ENCODE measurements around the gene WNT2. TPM values are rescaled to one million over a fixed set of nuclear protein-coding genes. Genes with fewer than 3 reads are reported as not detected.
A peak's percentile ranks its signal among the peaks of the same experiment; 100 is the strongest.

The WNT2 gene
- total RNA-seq, 1 donor from 2014 or later, result 0.29 TPM

DNA sequence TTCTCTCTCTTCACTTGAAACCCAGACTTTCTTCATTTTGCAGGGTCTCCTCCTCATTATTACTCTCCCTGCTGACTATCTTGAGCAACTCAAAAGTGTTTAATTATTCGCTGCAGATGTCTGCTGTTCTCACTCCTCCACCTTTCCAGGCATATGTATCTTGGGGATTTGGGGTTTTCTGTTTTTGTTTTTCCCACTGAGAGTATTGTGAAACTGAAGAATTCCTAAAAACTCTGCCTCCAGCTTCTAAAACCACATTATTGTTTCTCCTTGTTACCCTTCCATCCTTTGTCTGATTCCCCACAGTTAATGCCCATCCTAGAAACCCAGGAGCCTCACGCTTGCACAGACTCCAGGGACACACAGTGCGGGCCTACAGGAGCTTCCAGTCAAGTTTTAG lies 51.3 kb downstream of the WNT2 start:
- TF ChIP-seq, protein P1, sequence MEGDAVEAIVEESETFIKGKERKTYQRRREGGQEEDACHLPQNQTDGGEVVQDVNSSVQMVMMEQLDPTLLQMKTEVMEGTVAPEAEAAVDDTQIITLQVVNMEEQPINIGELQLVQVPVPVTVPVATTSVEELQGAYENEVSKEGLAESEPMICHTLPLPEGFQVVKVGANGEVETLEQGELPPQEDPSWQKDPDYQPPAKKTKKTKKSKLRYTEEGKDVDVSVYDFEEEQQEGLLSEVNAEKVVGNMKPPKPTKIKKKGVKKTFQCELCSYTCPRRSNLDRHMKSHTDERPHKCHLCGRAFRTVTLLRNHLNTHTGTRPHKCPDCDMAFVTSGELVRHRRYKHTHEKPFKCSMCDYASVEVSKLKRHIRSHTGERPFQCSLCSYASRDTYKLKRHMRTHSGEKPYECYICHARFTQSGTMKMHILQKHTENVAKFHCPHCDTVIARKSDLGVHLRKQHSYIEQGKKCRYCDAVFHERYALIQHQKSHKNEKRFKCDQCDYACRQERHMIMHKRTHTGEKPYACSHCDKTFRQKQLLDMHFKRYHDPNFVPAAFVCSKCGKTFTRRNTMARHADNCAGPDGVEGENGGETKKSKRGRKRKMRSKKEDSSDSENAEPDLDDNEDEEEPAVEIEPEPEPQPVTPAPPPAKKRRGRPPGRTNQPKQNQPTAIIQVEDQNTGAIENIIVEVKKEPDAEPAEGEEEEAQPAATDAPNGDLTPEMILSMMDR (IDR thresholded peaks at IDR 0.05; ENCODE audit: insufficient read depth, low read length, poor library complexity, severe bottlenecking), result no peak
- no peaks in the 10 kb centered on the region for H3K27me3 ChIP-seq (ENCODE audit: control insufficient read depth, insufficient read depth, low read length)
- H3K36me3 ChIP-seq (ENCODE audit: control insufficient read depth, insufficient read depth, low read length), result no peaks in the 10 kb centered on the region
- H3K4me3 ChIP-seq (ENCODE audit: low read depth, low read length), result no peak overlapping the region
- no peak for DNase-seq (ENCODE audit: low read depth)

DNA sequence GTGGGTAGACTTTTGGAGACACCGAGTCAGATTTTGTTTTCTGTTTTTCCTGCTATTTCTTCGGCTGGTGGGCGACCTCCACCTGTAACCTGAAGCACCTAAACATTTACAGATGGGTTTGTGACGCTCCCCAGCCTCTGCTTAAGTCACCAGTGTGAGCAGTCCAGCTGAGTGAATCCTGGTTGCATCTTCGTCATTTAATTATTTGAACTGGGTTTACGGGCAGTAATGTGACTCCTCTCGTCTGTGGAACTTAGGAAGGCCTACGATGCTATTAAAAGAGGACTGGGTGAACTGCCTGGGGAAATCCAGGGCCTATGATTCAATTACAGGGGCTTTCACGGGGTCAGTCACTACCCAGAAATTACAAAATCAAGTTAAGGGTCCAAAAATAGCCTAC lies 52.5 kb downstream of the WNT2 start:
- H3K36me3 ChIP-seq (ENCODE audit: control insufficient read depth, insufficient read depth, low read length), result no peaks in the 10 kb centered on the region
- TF ChIP-seq, protein P1 (IDR thresholded peaks at IDR 0.05; ENCODE audit: insufficient read depth, low read length, poor library complexity, severe bottlenecking), result no peak
- DNase-seq (ENCODE audit: low read depth), result no peak

DNA sequence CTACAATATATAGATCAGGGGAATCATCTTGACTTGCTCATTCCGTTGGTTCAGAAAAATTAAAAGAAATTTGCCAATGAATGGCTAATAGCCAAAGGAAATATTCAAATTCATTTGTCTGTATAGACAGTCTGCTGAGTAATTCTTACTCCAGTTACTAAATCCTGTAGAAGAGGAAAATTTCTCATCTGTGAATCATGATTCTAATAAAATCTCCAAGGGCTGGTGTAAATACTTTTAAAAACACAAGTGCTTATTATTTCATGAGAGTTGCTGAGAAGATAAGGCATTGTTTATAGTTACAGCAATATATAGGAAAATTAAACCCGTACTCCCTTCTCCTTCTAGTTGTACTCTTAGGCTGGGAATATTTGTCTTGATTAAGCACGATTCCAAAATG lies 53.0 kb downstream of the WNT2 start:
- H3K4me3 ChIP-seq (ENCODE audit: low read depth, low read length), result no peak overlapping the region
- peak; percentile 28 for DNase-seq (ENCODE audit: low read depth)
- no peaks in the 10 kb centered on the region for H3K36me3 ChIP-seq (ENCODE audit: control insufficient read depth, insufficient read depth, low read length)
- TF ChIP-seq, protein P1 (IDR thresholded peaks at IDR 0.05; ENCODE audit: insufficient read depth, low read length, poor library complexity, severe bottlenecking), result no peak
- no peaks in the 10 kb centered on the region for H3K27me3 ChIP-seq (ENCODE audit: control insufficient read depth, insufficient read depth, low read length)

More for the DNA sequence above, 52.5 kb downstream of the WNT2 start:
- Histone ChIP-seq H3K27me3 (ENCODE audit: control insufficient read depth, insufficient read depth, low read length) (no peaks in the 10 kb centered on the region), H3K4me3 (ENCODE audit: low read depth, low read length) (no peak overlapping the region)

DNA sequence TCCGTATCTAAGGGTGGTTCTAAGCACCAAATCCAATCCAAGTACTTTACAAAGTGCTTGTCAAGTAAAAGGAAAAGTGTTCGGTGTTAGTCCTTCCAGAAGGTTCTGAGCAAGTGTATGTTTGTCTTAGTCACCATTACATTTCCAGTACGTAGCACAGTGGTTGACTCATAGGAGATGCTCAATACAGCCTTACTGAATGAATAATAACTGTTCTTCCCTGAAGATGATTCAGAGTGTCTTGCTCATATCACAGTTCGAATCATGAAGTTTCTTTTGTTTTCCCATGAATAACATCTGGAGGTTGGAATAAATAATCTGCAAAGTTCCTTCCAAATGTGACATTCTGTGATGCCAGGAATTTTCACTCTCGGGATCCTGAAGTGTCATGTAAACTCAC lies 53.4 kb downstream of the WNT2 start:
- peak; percentile 89 for DNase-seq (ENCODE audit: low read depth)

DNA sequence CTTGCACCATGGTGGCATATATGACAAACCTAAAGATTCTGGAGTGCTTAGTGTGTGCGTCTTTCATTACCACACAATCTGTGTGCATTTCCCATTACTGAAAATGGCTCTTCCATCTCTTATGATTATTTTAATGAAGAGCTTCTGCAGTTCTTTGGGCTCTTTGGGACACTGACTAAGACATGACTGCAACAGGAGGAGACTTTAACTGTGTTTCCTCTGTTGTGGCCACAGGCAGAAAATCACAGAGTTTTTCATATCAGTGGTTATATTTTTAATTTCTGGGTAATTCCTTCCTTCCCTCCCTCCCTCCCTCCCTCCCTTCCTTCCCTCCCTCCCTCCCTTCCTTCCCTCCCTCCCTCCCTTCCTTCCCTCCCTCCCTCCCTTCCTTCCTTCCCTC lies 58.1 kb downstream of the WNT2 start:
- TF ChIP-seq, protein P1 (IDR thresholded peaks at IDR 0.05; ENCODE audit: insufficient read depth, low read length, poor library complexity, severe bottlenecking), result no peak
- Histone ChIP-seq H3K4me3 (ENCODE audit: low read depth, low read length) (no peak overlapping the region), H3K27me3 (ENCODE audit: control insufficient read depth, insufficient read depth, low read length) (no peaks in the 10 kb centered on the region), H3K36me3 (ENCODE audit: control insufficient read depth, insufficient read depth, low read length) (no peaks in the 10 kb centered on the region)
- no peak for DNase-seq (ENCODE audit: low read depth)

More for the DNA sequence above, 53.4 kb downstream of the WNT2 start:
- Histone ChIP-seq H3K27me3 (ENCODE audit: control insufficient read depth, insufficient read depth, low read length) (no peaks in the 10 kb centered on the region), H3K36me3 (ENCODE audit: control insufficient read depth, insufficient read depth, low read length) (no peaks in the 10 kb centered on the region), H3K4me3 (ENCODE audit: low read depth, low read length) (no peak overlapping the region)
- TF ChIP-seq, protein P1 (IDR thresholded peaks at IDR 0.05; ENCODE audit: insufficient read depth, low read length, poor library complexity, severe bottlenecking), result no peak

DNA sequence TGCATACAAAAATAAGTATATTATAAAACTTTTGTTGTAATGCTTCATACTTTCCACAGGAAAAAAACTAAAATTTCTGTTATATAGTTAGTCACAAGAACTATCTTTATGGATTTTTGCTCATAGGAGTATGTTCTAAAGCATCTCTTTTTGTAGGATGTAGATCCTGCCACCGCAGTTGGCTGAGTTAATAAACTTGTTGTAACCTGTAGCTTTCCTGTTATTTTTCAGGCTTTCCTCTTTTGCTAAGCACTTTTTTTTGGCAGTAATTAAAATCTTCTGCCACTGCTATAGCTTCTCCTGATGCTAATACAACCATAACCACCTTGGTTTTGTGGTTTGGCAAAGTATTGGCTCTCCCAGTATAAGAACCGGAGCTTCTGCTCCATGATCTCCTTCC lies 60.3 kb downstream of the WNT2 start:
- Histone ChIP-seq H3K27me3 (ENCODE audit: control insufficient read depth, insufficient read depth, low read length) (no peaks in the 10 kb centered on the region), H3K4me3 (ENCODE audit: low read depth, low read length) (no peak overlapping the region), H3K36me3 (ENCODE audit: control insufficient read depth, insufficient read depth, low read length) (no peaks in the 10 kb centered on the region)
- DNase-seq (ENCODE audit: low read depth), result no peak
- TF ChIP-seq, protein P1 (IDR thresholded peaks at IDR 0.05; ENCODE audit: insufficient read depth, low read length, poor library complexity, severe bottlenecking), result no peak
